Colon (tissue), 2 donors: ENCODE results near the gene TDRD10.
"Not testable (repeated sequence)": the region's sequence is repeated elsewhere in the genome, so short reads cannot be mapped to it uniquely, and the experiment has no call there.

Experiments used
- FAIRE-seq: peaks from 2 replicates; lab custom pipeline; 2012; peaks lifted over from hg19 to GRCh38; lab: Jason Lieb, UNC
- donor health status: control.
- donor health status: control.

Gene TDRD10

GRCh38 chr1:154479764-154480421 is 22.1 kb upstream of the TDRD10 start:
- no peak for FAIRE-seq

GRCh38 chr1:154481053-154481452 is 21.0 kb upstream of the TDRD10 start:
- no peak for FAIRE-seq

- FAIRE-seq: no peak
These were observed 17.8 kb upstream of the TDRD10 start for GRCh38 chr1:154483941-154484803.

GRCh38 chr1:154485106-154485505 is 16.9 kb upstream of the TDRD10 start:
- no peak for FAIRE-seq

GRCh38 chr1:154485910-154486496 is 16.0 kb upstream of the TDRD10 start:
- no peak for FAIRE-seq

- FAIRE-seq: not testable (repeated sequence)
These were observed 15.3 kb upstream of the TDRD10 start for GRCh38 chr1:154486756-154487155.

GRCh38 chr1:154488922-154489321 is 13.1 kb upstream of the TDRD10 start:
- no peak for FAIRE-seq

GRCh38 chr1:154489695-154490274 is 12.2 kb upstream of the TDRD10 start:
- FAIRE-seq: no peak

GRCh38 chr1:154490317-154490716 is 11.7 kb upstream of the TDRD10 start:
- FAIRE-seq: no peak

GRCh38 chr1:154492115-154492514 is 9.9 kb upstream of the TDRD10 start:
- FAIRE-seq: no peak

GRCh38 chr1:154493276-154493675 is 8.7 kb upstream of the TDRD10 start:
- FAIRE-seq: no peak

GRCh38 chr1:154495496-154496273 is 6.3 kb upstream of the TDRD10 start:
- no peak for FAIRE-seq

- no peak for FAIRE-seq
These were observed 5.6 kb upstream of the TDRD10 start for GRCh38 chr1:154496383-154496782.

- FAIRE-seq: no peak
These were observed 4.8 kb upstream of the TDRD10 start for GRCh38 chr1:154497026-154497806.

- no peak for FAIRE-seq
These were observed 2.6 kb upstream of the TDRD10 start for GRCh38 chr1:154499446-154499845.

- no peak for FAIRE-seq
These were observed 1.5 kb upstream of the TDRD10 start for GRCh38 chr1:154500533-154500932.

- no peak for FAIRE-seq
These were observed 475 bp upstream of the TDRD10 start for GRCh38 chr1:154501423-154502065.

GRCh38 chr1:154502744-154503115 is 711 bp downstream of the TDRD10 start:
- FAIRE-seq: no peak

- no peak for FAIRE-seq
These were observed 1.9 kb downstream of the TDRD10 start for GRCh38 chr1:154503898-154504297.

GRCh38 chr1:154512760-154513159 is 10.7 kb downstream of the TDRD10 start:
- no peak for FAIRE-seq

- FAIRE-seq: no peak
These were observed 12.1 kb downstream of the TDRD10 start for GRCh38 chr1:154514066-154514553.
